Fibroblast of skin of left quadriceps (primary cell): Measurements from ENCODE around the gene GPR68.
"Not testable (repeated sequence)": the region's sequence is repeated elsewhere in the genome, so short reads cannot be mapped to it uniquely, and the experiment has no call there.

Experiments
- DNase-seq, 2 experiments: peaks; one replicate each; pipeline ENCODE4 v3.0.0-alpha.2; 2013; ENCODE audit warnings: low read depth in 2 of 2

Gene GPR68

DNA sequence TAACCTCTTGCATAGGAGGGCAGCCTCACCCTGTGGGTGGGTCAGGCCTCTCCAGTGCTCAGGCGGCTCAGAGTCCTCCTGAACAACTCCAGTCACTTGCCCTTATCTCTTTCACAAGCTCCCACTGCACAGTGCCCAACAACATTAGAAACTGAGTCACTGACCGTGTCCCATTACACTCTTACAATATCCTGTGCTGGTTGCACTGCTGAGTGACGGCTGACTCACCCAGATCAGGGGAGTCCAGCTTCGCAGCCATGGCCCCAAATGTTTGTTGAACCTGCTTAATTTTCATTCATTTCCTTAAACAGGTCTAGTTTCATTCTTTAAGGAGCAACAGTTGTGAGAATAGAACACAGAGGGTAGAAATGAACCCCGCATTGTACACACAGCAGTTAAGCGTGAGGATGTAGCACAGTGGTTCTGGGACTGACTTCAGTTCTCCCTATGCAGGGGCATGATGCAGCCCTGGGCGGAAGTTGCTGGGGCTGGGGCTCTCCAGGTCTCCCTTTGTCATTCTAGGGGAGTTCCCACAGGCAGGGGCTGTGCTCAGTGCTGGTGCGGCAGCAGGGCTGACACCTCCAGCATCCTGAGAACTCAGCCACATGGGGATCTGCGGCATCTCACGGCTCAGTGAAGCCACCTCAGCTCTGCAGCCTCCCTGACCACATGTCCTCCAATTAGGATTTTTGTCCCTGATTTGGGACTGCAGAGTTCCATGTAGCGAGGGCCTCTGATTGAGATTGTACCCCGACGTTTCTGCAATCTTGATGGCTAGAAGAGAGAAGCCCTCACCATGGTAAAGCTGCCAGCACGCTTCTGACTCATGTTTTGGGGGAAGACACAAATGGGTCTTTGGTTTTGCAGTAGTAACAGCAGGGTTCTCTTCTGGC is 16.1 kb downstream of the GPR68 start:
- DNase-seq: no peak

DNA sequence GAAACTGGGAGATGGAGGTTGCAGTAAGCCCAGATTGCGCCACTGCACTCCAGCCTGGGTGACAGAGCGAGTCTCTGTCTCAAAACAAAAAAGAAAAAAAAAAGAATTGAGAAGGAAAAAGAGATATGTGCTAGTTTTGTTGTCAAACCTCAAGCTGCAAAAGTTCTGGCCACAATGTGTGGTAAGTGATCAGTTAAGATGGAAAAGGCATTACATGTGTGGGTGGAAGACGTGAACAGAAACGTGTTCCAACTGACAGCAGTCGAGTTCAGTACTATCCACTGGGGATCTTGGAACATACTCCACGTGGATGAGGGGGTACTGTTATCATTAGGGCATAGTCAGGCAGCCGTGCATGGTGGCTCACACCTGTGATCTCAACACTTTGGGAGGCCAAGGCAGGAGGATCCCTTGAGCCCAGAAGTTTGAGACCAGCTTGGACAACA is 17.3 kb downstream of the GPR68 start:
- no peak for DNase-seq

DNA sequence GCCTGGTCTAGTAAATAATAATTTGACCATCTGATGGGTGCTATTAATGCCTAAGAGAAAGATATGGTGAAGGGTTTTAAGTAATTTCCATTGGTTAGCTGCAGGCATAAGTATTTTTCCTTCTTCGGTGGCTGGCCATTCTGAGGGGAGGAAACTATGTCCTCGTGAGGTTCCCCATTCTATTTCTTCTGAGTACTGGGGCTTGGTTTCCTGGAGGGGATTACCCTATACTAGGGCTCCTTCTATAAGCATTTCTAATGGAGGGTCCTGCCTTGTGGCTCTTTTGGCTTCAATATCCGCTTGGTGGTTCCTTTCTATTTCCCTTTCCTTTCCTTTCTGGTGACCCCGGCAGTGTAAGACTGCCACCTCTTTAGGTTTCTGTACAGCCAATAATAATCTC is 18.1 kb downstream of the GPR68 start:
- not testable (repeated sequence) for DNase-seq

DNA sequence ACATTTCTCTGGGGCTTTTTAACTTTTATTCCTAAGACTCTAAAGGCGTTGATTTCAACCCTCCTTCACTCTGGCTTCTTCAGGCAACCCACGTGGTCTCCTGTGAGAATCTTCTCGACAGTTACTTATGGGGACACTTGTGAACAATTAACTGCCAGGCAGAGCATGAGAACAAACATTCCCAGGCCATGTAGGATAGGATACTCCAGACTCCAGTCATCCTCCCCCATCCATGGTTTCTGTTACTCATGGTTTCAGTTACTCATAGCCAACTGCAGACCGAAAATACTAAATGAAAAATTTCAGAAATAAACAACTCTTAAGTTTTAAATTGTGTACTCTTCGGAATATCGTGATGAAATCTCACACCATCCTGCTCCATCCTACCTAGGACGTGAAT is 19.5 kb downstream of the GPR68 start:
- DNase-seq: no peak

DNA sequence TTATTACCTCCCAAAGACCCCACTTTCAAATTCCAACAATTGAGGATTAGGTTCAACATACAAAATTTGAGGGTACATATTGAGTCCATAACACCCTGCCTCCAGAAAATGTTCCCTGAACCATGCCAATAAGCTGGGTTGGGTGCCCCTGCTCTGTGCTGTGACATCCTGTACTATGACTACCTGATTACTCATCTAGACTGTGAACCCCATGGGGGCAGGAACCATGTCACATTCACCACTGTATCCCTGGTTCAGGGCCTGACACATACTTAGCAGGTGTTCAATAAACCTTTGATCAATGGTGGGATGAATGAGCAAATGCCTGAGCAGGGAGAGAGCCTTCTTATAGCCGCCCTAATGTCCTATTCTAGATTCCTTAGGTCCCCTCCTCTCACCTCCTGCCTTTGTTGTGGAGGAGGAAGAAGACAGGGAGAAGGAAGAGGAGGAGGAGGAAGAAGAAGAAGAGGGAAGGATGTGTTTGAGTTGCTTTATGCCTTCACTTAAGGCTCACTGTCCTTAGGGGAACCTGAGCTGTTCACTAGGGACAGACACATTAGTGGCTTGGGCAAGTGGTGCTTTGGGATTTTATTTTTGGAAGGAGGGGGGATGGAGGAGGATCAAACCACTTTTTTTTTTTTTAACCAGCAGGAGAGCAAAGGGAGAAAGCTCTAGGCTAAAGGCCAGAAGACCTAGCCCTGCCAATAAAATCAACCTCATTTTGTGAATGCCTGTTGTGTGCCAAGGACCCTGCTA is 21.3 kb downstream of the GPR68 start:
- DNase-seq: no peak

DNA sequence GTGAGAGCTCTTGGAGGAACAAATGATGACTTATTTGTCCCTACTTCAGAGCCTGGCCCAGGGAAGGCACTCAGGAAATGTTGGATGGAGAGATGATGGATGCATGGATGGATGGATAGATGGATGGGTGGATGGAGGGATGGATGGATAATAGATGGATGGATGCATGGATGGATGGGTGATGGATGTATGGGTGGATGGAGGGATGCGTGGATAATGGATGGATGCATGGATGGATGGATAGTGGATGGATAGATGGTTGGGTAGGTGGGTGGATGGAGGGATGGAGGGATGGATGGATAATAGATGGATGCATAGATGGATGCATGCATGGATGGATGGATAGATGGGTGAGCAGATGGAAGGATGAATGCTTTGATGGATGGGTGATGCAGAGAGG is 23.2 kb downstream of the GPR68 start:
- no peak for DNase-seq

DNA sequence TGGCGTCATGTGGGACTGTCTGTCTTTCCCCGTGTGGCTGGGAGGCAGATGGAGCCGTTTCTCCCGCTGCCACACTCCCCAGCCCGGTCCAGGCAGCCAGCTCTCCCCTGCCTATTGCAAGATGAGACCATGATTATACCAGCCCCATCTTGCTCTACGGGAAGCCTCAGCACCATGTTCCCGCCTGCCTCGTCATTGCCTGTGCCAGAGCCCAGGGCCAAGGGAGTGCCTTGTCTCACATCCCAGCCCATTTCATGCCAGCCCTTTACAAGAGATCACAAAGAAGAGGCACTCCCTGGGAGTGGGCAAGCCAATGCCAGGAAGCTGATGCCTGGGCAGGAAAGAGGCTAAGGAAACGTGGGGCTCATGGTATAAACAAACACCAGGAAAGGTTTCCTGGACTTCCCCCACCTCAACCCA is 23.9 kb downstream of the GPR68 start:
- DNase-seq: no peak

DNA sequence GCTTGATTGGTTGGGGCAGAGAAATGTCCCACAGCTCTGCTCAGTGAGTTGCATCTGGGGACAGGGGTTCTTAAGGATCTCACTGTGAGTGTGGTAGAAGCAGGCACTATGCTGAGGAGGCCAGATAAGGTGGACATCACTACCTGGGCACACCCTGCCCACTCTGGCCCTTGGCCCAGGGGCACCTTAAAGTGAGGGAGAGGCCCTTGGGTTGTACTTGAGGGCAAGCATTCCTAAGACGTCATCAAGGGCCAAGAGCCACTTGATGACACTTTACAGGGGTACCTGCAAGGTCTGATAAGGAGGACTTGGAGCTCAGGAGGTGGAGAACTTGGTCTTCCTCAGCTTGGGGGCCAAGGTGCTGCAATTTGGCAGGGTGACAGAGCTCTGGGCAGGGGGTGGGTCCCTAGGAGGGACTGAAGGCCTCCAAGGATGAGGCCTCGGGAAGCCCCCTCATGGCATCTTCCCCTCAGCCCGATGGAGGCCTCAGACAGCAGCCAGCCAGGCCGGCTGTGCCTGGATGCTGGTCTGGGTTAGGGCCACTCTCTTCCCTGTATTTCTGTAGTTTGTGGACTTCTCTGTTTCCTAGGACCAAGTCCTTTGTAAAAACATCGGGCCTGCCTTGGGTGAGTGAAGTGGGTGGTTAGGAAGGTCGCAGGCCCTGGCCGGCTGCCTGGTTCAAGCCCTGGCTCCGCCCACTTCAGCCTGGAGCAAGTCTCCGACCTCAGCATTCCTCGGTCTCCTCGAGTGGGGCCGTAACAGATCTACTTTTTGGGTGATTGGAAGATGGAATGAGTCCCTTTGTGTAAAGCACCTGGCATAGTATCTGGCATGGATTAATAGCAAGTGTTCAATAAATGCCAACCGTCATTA is 24.8 kb downstream of the GPR68 start:
- DNase-seq: no peak

DNA sequence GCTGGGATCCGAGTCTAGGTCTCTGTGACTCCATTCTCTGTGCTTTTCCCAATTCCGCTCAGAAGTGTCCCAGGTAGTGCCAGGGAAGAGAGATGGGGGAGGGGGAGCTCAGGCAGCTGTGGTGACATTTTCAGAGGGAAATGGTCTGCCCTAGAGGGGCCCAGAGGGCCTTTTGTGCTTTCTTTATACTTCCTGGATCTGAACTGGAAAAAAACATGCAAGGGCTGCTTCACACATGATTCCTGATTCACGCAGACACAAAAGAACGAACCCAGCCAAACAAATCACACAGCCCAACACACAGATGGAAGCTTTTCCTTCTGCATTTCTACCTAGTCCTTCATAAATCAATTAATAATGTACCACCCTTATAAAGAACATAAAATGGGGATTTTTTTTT is 26.5 kb downstream of the GPR68 start:
- no peak for DNase-seq

DNA sequence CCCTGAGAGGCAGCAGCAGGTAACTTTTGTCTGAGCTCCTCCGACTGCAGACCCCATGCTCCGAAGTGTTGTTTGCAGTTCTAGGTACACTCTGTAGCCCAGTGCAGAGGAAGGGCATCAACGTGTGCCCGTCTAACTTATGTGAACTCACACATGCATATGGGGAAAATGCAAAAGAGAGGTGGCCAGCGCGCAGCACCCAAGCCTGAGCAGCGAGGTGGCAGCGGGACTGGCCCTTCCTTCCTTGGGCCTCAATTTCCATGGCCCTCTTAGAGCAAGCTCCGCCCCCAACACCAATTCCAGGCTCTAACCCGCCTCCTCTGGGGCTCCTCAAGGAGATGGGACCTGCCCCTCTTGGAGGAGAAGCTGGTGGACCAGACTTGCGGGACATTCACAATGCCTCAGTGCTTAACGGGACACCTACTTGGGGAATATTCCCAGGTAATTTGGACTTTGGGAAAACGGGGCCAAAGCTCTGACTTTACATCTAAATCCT is 27.7 kb downstream of the GPR68 start:
- no peak for DNase-seq

DNA sequence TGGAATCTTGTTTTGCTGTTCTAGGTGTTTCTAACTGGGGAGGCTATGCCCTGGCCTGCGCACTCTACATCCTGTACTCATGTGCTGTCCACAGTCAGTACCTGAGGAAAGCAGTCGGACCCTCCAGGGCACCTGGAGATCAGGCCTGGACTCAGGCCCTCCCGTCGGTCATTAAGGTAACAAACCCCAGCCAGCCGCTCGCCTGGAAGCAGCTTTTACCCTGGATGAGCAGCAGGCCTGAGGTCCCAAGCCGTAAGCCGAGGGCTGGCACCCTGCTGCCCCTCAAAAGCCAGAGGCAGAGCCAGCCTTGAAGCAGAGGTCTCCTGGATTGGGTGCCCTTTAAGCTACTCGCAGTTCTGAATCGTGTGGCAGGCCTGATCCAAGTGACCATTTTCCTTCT is 29.1 kb downstream of the GPR68 start:
- DNase-seq: no peak

DNA sequence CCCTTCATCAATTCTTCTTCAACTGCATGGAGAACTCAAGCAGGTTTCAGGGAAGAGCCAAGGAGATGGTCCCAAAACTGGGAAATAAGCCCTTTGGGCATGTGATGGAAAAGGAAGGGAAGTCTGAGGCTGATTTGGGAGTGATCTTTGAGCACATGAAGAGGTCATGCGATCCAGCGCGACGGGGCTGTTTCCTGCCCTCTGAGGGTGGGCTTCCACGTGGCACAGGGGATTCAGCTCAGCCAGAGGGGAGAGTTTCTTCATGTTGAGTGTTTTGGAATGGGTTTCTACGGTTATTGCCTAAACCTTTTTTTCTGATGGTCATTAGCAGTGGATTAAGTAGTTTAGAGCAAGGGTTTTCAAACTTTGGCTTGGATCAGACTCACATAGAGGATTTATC is 30.2 kb downstream of the GPR68 start:
- DNase-seq: no peak

DNA sequence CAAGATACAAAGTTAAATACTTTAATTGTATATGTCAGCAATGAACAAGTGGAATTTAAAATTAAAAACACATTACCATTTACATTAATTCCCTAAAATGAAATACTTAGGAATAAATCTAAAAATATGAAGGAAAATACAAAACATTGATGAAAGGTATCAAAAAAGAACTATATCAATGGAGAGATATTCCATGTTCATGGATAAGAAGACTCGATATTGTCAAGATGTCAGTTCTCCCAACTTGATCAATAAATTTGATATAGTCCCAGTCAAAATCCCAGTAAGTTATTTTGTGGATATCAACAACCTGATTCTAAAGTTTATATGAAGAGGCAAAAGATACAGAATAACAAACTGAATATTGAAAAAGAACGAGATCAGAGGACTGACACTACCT is 33.5 kb downstream of the GPR68 start:
- no peak for DNase-seq

DNA sequence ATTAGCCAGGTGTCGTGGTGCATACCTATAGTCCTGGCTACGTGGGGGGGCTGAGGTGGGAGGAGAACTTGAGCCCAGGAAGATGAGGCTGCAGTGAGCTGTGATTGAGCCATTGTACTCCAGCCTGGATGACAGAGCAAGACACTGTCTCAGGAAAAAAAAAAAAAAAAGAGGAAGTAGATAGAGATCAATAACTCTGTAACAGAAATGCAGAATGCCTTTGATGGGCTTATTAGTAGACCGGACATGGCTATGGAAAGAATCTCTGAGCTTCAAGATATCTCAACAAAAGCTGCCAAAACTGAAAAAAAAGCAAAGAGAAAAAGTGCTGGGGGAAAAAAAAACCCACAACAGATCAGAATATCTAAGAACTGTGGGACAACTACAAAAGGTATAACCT is 37.5 kb downstream of the GPR68 start:
- DNase-seq: no peak

DNA sequence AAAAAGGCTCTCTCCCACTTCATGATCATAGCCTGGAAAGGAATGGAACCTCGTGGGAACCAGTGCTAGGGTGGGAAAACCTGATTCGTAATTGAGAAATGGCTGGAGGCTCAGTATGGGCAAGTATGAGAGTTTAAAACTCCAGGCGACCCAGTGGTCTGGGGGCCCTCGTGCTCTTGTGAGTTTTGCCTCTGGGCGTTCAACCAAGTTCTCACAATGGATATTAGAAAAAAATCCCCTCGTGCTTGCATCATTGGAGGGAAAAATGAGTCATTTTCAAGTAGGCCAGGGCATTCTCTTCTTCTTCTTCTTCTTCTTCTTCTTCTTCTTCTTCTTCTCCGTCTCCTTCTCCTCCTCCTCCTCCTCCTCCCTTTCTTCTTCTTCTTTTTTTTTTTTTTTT is 39.0 kb downstream of the GPR68 start:
- DNase-seq: no peak

DNA sequence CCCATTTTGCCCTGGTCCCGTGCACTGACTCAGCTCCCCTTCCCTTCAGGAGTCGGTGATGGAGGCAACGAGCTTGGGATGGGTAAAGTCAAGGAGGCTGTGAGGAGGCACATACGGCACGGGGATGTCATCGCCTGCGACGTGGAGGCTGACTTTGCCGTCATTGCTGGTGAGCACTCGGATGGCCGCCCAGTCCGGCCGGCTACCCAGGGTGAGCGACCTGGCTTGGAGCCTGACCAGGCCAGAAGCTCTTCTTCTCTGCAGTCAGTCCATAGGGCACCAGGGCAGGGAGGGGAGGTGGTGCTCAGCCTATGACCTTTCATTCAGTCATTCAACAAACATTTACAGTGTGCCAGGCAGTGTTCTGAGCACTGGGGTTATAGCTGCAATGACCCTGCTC is 39.8 kb downstream of the GPR68 start:
- no peak for DNase-seq

DNA sequence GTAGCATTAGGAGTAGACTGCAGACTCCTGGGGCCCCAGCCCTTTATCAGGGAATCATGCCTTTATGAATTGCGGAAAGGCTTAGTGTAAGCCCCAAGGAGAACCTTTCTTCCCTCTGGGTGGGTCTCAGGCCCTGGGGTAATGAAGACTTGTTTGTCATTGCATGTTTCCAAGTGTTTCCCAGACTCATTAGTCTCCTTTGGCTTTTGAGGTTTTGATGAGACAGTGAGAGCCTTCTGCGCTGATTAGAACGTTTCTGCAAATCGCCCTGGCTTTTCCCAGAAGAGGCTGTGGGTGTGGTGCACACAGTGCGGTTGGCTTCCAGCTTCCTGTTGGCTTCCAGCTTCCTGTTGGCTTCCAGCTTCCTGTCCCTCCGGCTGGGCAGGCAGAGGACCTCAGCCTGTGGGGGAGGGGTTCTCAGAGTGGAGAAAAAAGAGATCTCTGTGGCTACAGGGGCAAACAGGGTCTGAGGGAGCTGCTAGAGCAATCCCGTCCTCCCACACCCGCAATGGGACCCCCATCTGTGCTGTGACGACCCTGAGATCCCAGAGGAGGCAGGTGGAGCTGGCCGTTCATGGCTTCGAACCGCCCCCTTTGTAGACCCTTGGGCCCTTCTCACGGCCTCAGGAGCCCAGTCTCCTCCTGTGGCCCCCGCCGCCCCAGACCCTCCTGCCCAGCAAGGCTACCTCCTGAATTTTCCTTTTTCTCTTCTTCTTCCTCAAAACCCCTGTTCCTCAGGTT is 42.1 kb downstream of the GPR68 start:
- no peak for DNase-seq

DNA sequence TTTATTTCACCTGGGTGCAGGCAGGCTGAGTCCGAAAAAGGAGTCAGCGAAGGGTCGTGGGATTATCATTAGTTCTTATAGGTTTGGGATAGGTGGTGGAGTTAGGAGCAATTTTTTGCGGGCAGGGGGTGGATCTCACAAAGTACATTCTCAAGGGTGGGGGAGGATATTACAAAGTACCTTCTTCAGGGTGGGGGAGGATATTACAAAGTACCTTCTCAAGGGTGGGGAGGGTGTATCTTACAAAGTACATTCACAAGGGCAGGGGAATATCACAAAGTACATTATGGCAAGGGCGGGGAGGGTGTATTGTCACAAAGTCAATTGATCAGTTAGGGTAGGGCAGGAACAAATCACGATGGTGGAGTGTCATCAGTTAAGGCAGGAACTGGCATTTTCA is 43.7 kb downstream of the GPR68 start:
- not testable (repeated sequence) for DNase-seq

DNA sequence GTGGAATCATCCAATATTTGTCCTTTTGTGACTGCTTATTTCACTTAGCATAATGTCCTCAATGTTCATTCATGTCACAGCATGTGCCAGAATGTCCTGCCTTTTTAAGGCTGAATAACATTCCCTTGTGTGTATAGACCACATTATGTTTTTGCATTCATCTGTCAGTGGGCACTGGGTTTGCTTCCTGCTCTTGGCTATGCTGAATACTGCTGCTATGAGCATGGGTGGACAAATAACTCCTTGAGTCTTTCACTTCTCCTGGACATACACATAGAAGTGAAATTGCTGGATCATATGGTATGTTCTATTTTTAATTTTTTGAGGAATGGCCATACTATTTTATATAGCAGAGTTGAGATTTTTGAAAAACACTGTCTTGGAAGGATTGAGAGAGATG is 46.9 kb downstream of the GPR68 start:
- no peak for DNase-seq

DNA sequence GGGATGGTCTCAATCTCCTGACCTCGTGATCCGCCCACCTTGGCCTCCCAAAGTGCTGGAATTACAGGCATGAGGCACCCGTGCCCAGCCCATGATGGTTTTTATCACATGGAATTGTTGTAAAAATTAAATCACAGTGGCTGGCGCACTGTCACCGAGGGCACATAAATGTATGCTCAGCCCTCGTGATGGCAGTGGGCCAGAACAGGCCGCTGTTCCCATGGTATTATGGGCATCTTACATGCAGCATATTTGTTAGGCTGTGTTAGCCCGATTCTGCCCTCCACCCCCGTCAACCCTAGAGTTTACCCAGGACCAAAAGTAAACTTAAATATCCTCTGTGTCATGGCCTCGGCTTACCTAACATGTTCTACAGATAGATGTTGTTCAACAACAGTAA is 48.6 kb downstream of the GPR68 start:
- no peak for DNase-seq

DNA sequence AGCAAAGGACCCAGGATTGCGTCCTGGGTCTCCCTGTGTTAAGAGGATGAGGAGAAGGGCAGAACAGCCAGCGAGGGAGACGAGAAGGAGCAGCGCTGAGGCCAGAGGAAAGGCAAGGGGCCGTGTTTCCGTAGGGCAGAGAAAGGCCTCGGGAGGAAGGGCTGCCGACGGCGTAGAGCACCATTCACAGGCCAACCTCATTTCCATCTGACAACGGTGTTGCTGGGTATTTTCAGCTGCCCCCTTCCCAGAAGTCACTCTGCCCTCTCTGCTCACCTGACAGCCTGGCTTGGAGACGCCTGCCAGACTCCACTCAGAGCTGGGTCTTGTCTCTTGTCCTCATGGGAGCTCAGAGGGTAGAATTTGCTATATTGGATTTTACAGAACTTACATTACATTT is 51.4 kb downstream of the GPR68 start:
- DNase-seq: no peak
